ENCODE measurements around the gene MADCAM1. TPM values are rescaled to one million over a fixed set of nuclear protein-coding genes. Genes with fewer than 3 reads are reported as not detected.

The MADCAM1 gene
- total and polyA plus RNA-seq, 2 donors (not counting 1 experiment from before 2014, with no cell fraction given), result 0.70 to 2.5 TPM

- ATAC-seq (ENCODE audit: low read depth) (no peak), DNase-seq (no peak)
- Histone ChIP-seq H3K36me3 (replicated peaks in 1 of 2; ENCODE audit: control extremely low read depth in 1 of 2, control insufficient read depth in 1 of 2, extremely low read depth in 1 of 2, insufficient read depth in 2 of 2, low read length in 1 of 2) (peaks cover 0 to 4% of the 10 kb centered on the region in 2 experiments), H3K9me3 (ENCODE audit: control extremely low read depth in 1 of 3, control insufficient read depth in 2 of 3, insufficient read depth in 1 of 3, low read length in 2 of 3) (peaks cover 0 to 8% (median 0%) of the 10 kb centered on the region in 3 donors), H3K79me2 (ENCODE audit: control insufficient read depth, insufficient read depth, low read length) (peaks cover 13% of the 10 kb centered on the region), H2AFZ (ENCODE audit: insufficient read depth, low read depth, low read length, poor library complexity, severe bottlenecking) (no peak overlapping the region), H3K4me2 (replicated peaks; ENCODE audit: low read depth, low read length, poor library complexity, severe bottlenecking) (no peak overlapping the region), H3K4me3 (ENCODE audit: control extremely low read depth in 1 of 5, extremely low read depth in 1 of 5, insufficient read depth in 1 of 5, low read depth in 2 of 5, low read length in 4 of 5) (no peak overlapping the region), H3K9ac (ENCODE audit: low read length) (no peak overlapping the region), H3K27ac (ENCODE audit: low read length in 2 of 2) (no peak overlapping the region), H3K4me1 (ENCODE audit: control insufficient read depth in 2 of 2, insufficient read depth in 2 of 2, low read length in 2 of 2) (peaks cover 18 to 20% of the 10 kb centered on the region in 2 donors), H4K20me1 (ENCODE audit: control insufficient read depth, insufficient read depth, low read length, poor library complexity, severe bottlenecking) (peaks cover 11% of the 10 kb centered on the region), H3K27me3 (replicated peaks in 1 of 4; ENCODE audit: control extremely low read depth in 1 of 4, control insufficient read depth in 3 of 4, insufficient read depth in 4 of 4, low read length in 3 of 4) (no peaks in the 10 kb centered on the region)
- Mint-ChIP-seq H3K4me3 (no peak overlapping the region), H3K27ac (no peak overlapping the region), H3K4me1 (peaks cover 22% of the 10 kb centered on the region), H3K27me3 (no peaks in the 10 kb centered on the region), H3K9me3 (ENCODE audit: insufficient read depth) (no peaks in the 10 kb centered on the region)
- 89% methylated on average over 10 of the region's 10 CpGs for WGBS (ENCODE audit: insufficient coverage)
- intact Hi-C loops (cut with micrococcal nuclease), result no loop called here
- CTCF ChIA-PET, result no interaction called here
- no peak for TF ChIP-seq EZH2 (IDR thresholded peaks at IDR 0.05; ENCODE audit: borderline replicate concordance, insufficient read depth, low read depth, low read length, poor library complexity, severe bottlenecking)
- no peak for TF ChIP-seq CTCF (IDR thresholded peaks at IDR 0.05)
- POLR2A ChIA-PET, result no interaction called here
These were observed 17.3 kb downstream of the MADCAM1 start for GRCh38 chr19:513368-514165.

GRCh38 chr19:514166-514663 is 17.9 kb downstream of the MADCAM1 start:
- peaks cover 6% of the 10 kb centered on the region for H3K79me2 ChIP-seq (ENCODE audit: control insufficient read depth, insufficient read depth, low read length)
- H3K4me1 ChIP-seq (ENCODE audit: control insufficient read depth in 2 of 2, insufficient read depth in 2 of 2, low read length in 2 of 2), result peaks cover 17 to 20% of the 10 kb centered on the region in 2 donors
- H3K27ac ChIP-seq (ENCODE audit: low read length in 2 of 2), result no peak overlapping the region
- no peak overlapping the region for H2AFZ ChIP-seq (ENCODE audit: insufficient read depth, low read depth, low read length, poor library complexity, severe bottlenecking)
- H3K27ac Mint-ChIP-seq, result no peak overlapping the region
- peaks cover 0 to 8% (median 0%) of the 10 kb centered on the region in 3 donors for H3K9me3 ChIP-seq (ENCODE audit: control extremely low read depth in 1 of 3, control insufficient read depth in 2 of 3, insufficient read depth in 1 of 3, low read length in 2 of 3)
- H4K20me1 ChIP-seq (ENCODE audit: control insufficient read depth, insufficient read depth, low read length, poor library complexity, severe bottlenecking), result peaks cover 5% of the 10 kb centered on the region
- POLR2A ChIA-PET, result no interaction called here
- peaks cover 18% of the 10 kb centered on the region for H3K4me1 Mint-ChIP-seq
- DNase-seq, result no peak
- H3K4me3 Mint-ChIP-seq, result no peak overlapping the region
- no peaks in the 10 kb centered on the region for H3K9me3 Mint-ChIP-seq (ENCODE audit: insufficient read depth)
- no peak overlapping the region for H3K9ac ChIP-seq (ENCODE audit: low read length)
- intact Hi-C loops (cut with micrococcal nuclease), result no loop called here
- peaks cover 0 to 4% of the 10 kb centered on the region in 2 experiments for H3K36me3 ChIP-seq (replicated peaks in 1 of 2; ENCODE audit: control extremely low read depth in 1 of 2, control insufficient read depth in 1 of 2, extremely low read depth in 1 of 2, insufficient read depth in 2 of 2, low read length in 1 of 2)
- no peak for TF ChIP-seq EZH2 (IDR thresholded peaks at IDR 0.05; ENCODE audit: borderline replicate concordance, insufficient read depth, low read depth, low read length, poor library complexity, severe bottlenecking)
- no peak overlapping the region for H3K4me3 ChIP-seq (ENCODE audit: control extremely low read depth in 1 of 5, extremely low read depth in 1 of 5, insufficient read depth in 1 of 5, low read depth in 2 of 5, low read length in 4 of 5)
- ATAC-seq (ENCODE audit: low read depth), result no peak
- CTCF ChIA-PET, result no interaction called here
- WGBS (ENCODE audit: insufficient coverage), result over 99% methylated on average over 9 of the region's 9 CpGs
- H3K27me3 ChIP-seq (replicated peaks in 1 of 4; ENCODE audit: control extremely low read depth in 1 of 4, control insufficient read depth in 3 of 4, insufficient read depth in 4 of 4, low read length in 3 of 4), result no peaks in the 10 kb centered on the region
- H3K27me3 Mint-ChIP-seq, result no peaks in the 10 kb centered on the region
- H3K4me2 ChIP-seq (replicated peaks; ENCODE audit: low read depth, low read length, poor library complexity, severe bottlenecking), result no peak overlapping the region

Data from B cell (primary cell).